Erythroblast (primary cell): Measurements from ENCODE around the gene RNF151.

Experiments
- GATA1 ChIP-seq: IDR thresholded peaks from 2 replicates; pipeline ENCODE4 v1.6.1; 2011; ENCODE audit warnings: low read depth, mild to moderate bottlenecking, control low read depth, low read length, moderate library complexity
- POLR2A ChIP-seq: IDR thresholded peaks from 2 replicates; pipeline ENCODE4 v1.6.1; 2011; ENCODE audit warnings: mild to moderate bottlenecking, low read length

DNA sequence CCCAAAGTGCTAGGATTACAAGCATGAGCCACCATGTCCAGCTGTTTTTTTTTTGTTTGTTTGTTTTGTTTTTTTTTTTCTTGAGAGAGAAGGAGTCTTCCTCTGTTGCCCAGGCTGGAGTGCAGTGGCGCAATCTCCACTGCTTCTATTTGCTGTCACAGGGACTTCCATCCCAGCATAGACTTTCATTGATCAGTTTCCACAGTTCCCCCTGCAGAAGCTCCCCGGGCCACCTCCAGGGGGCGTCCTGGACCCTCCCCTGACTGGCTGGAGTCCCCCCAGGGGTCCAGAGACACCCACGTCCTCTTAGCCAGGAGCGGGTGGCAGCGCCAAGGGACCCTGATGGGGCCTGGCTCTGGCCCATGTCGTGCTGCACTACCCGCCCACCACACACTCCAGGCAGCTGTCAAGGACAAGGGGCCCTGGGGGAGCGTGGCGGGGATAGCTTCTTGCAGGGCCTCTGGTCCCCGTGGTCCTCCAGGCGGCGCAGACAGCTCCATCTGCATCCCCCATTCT lies 49.8 kb downstream of the RNF151 start:
- TF ChIP-seq POLR2A: no peak
- TF ChIP-seq GATA1: no peak
